Trophoblast cell (in vitro differentiated cells and primary cell): ENCODE data around the gene RGS8.

Experiments used
- DNase-seq, 2 donors: peaks; one replicate each; pipeline ENCODE4 v3.0.0-alpha.2; 2016
- H2AFZ ChIP-seq: 2 replicates; pipeline ENCODE4 v1.6.1; 2013; ENCODE audit warnings: low read length, moderate library complexity, mild to moderate bottlenecking; ENCODE audit not compliant: insufficient read depth, poor library complexity
- H2AK5ac ChIP-seq: 2 replicates; pipeline ENCODE4 v1.6.1; 2013; ENCODE audit warnings: mild to moderate bottlenecking, low read length
- H2BK120ac ChIP-seq: 2 replicates; pipeline ENCODE4 v1.6.1; 2013; ENCODE audit warnings: low read length, mild to moderate bottlenecking, moderate library complexity; ENCODE audit not compliant: insufficient read depth, poor library complexity
- H2BK12ac ChIP-seq: 2 replicates; pipeline ENCODE4 v1.6.1; 2013; ENCODE audit warnings: mild to moderate bottlenecking, low read length, moderate library complexity
- H2BK5ac ChIP-seq: 2 replicates; pipeline ENCODE4 v1.6.1; 2013; ENCODE audit warnings: low read length, low read depth, moderate library complexity, mild to moderate bottlenecking; ENCODE audit not compliant: poor library complexity
- H3K14ac ChIP-seq: 2 replicates; pipeline ENCODE4 v1.6.1; 2013; ENCODE audit warnings: mild to moderate bottlenecking, low read length
- H3K18ac ChIP-seq: 2 replicates; pipeline ENCODE4 v1.6.1; 2013; ENCODE audit warnings: mild to moderate bottlenecking, low read length
- H3K23ac ChIP-seq: 2 replicates; pipeline ENCODE4 v1.6.1; 2013; ENCODE audit warnings: low read length
- H3K27ac ChIP-seq: 2 replicates; pipeline ENCODE4 v1.5.1; 2013; ENCODE audit warnings: low read depth, mild to moderate bottlenecking, inconsistent platforms, low read length, moderate library complexity
- H3K27me3 ChIP-seq: 2 replicates; pipeline ENCODE4 v1.6.1; 2013; ENCODE audit warnings: inconsistent platforms, mild to moderate bottlenecking, low read length, moderate library complexity; ENCODE audit not compliant: insufficient read depth
- H3K36me3 ChIP-seq, 2 experiments: 1 replicate in 1 of 2; 2 replicates in 1 of 2; pipeline ENCODE4 v1.6.1; 2013; ENCODE audit warnings: low read length in 2 of 2, mild to moderate bottlenecking in 2 of 2, moderate library complexity in 1 of 2; ENCODE audit not compliant: insufficient read depth in 2 of 2, control insufficient read depth in 1 of 2
- H3K4ac ChIP-seq: 2 replicates; pipeline ENCODE4 v1.6.1; 2013; ENCODE audit warnings: low read depth, mild to moderate bottlenecking, low read length, moderate library complexity
- H3K4me1 ChIP-seq, 2 experiments: 1 replicate in 1 of 2; 2 replicates in 1 of 2; pipeline ENCODE4 v1.6.1; 2013; ENCODE audit warnings: low read length in 2 of 2, mild to moderate bottlenecking in 2 of 2, moderate library complexity in 1 of 2; ENCODE audit not compliant: insufficient read depth in 2 of 2, control insufficient read depth in 1 of 2
- H3K4me2 ChIP-seq: 2 replicates; pipeline ENCODE4 v1.6.1; 2013; ENCODE audit warnings: inconsistent platforms, mild to moderate bottlenecking, low read length, moderate library complexity
- H3K4me3 ChIP-seq: 2 replicates; pipeline ENCODE4 v1.5.1; 2013; ENCODE audit warnings: mild to moderate bottlenecking, low read depth, low read length, inconsistent platforms
- H3K79me1 ChIP-seq: one replicate; pipeline ENCODE4 v1.6.1; 2013; ENCODE audit warnings: low read length
- H3K79me2 ChIP-seq: 2 replicates; pipeline ENCODE4 v1.6.1; 2013; ENCODE audit warnings: low read length, mild to moderate bottlenecking; ENCODE audit not compliant: control insufficient read depth, insufficient read depth, poor library complexity
- H3K9ac ChIP-seq: 2 replicates; pipeline ENCODE4 v1.6.1; 2013; ENCODE audit warnings: mild to moderate bottlenecking, low read length
- H3K9me3 ChIP-seq: 2 replicates; pipeline ENCODE4 v1.6.1; 2013; ENCODE audit warnings: low read depth, mild to moderate bottlenecking, control low read depth, inconsistent platforms, low read length; ENCODE audit not compliant: insufficient read depth
- H4K12ac ChIP-seq: 2 replicates; pipeline ENCODE4 v1.6.1; 2013; ENCODE audit warnings: low read depth, mild to moderate bottlenecking, low read length, moderate library complexity
- H4K8ac ChIP-seq: 2 replicates; pipeline ENCODE4 v1.6.1; 2013; ENCODE audit warnings: low read depth, mild to moderate bottlenecking, low read length, moderate library complexity
- H4K91ac ChIP-seq: one replicate; pipeline ENCODE4 v1.6.1; 2013; ENCODE audit warnings: low read depth, mild to moderate bottlenecking, low read length, moderate library complexity
- WGBS: extraction: QIAGEN DNeasy Blood & Tissue Kit; methylation state at CpG from one replicate; pipeline ENCODE4 v1.1.7; 2013; ENCODE audit warnings: missing lambda C conversion rate; ENCODE audit not compliant: insufficient read length, insufficient coverage; ENCODE audit errors: extremely low coverage; 5-methylcytosine and 5-hydroxymethylcytosine counted together

Gene RGS8

DNA sequence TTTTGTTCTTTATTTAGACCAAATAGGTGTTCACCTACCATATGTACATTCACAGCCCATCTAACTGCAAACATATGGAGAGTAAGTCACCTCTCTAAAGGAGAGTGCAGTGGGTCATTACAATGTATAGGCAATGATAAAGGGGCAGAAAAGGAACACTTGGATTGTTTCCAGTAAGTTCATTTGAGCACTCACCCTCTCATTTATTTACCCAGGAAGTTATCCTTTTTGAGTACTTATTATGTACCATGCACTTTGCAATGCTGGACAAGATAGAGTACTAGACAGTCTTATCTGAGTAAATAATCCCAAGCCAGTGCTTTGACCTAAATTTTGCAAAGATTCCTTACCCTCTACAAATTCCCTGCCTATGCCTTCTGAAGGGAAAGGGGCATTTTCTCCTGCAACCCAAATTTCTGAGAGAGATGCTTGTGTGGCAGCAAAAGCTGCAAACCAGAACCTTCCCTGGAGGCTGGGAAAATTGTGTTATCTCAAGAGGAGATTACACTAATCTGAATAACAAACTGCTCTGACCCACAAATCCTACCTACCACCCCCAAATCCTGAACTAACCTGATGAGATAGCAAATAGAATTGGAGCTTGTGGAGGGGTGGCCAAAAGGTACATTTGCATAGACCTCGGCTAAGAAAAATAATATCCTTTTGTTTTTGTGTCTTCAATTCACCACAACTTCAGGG is 18.6 kb upstream of the RGS8 start:
- no peak for DNase-seq
- H2AK5ac ChIP-seq: no peak overlapping the region
- H3K18ac ChIP-seq: no peak overlapping the region
- H3K79me2 ChIP-seq: no peaks in the 10 kb centered on the region
- no peak overlapping the region for H4K12ac ChIP-seq
- H3K23ac ChIP-seq: no peak overlapping the region
- H3K4me2 ChIP-seq: no peak overlapping the region
- no peak overlapping the region for H2BK5ac ChIP-seq
- no peak overlapping the region for H2BK12ac ChIP-seq
- H3K4ac ChIP-seq: no peak overlapping the region
- no peak overlapping the region for H2AFZ ChIP-seq
- no CpG with 5 or more reads among the region's 1 CpG for WGBS
- peaks cover 0 to 7% of the 10 kb centered on the region in 2 experiments for H3K4me1 ChIP-seq
- no peak overlapping the region for H3K9ac ChIP-seq
- H3K4me3 ChIP-seq: no peak overlapping the region
- H3K36me3 ChIP-seq: no peaks in the 10 kb centered on the region
- no peaks in the 10 kb centered on the region for H3K9me3 ChIP-seq
- no peak overlapping the region for H4K8ac ChIP-seq
- no peak overlapping the region for H3K14ac ChIP-seq
- no peak overlapping the region for H3K27ac ChIP-seq
- H3K79me1 ChIP-seq: no peaks in the 10 kb centered on the region
- H2BK120ac ChIP-seq: no peak overlapping the region
- no peaks in the 10 kb centered on the region for H3K27me3 ChIP-seq
- H4K91ac ChIP-seq: no peak overlapping the region

DNA sequence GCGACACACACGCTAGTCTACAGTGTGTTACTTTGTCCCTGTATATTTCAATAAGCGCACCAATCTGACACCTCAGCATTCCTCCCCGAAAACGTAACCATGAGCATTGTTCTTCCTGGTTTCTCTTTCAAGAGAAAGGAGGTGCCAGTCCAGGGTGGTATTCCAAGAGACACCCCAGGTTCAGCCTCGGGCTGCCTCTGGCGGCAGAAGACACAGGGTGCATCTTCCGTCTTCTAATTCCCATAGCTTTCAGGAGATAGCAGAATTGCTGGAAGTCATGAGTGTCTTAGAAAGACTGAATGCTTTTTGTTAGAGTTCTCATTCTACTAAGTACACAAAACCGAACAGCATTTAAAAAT is 15.9 kb upstream of the RGS8 start:
- Histone ChIP-seq H2BK12ac (no peak overlapping the region), H3K27me3 (no peaks in the 10 kb centered on the region), H3K23ac (no peak overlapping the region), H3K27ac (no peak overlapping the region), H2AK5ac (no peak overlapping the region), H3K14ac (no peak overlapping the region), H3K79me1 (no peaks in the 10 kb centered on the region), H3K4me2 (peak overlapping the region; percentile 33), H3K9me3 (no peaks in the 10 kb centered on the region), H3K79me2 (no peaks in the 10 kb centered on the region), H3K4me3 (no peak overlapping the region), H2BK120ac (no peak overlapping the region), H3K36me3 (no peaks in the 10 kb centered on the region), H3K4me1 (peaks cover 0 to 11% of the 10 kb centered on the region in 2 experiments), H2BK5ac (no peak overlapping the region), H4K91ac (no peak overlapping the region), H3K9ac (no peak overlapping the region), H3K4ac (no peak overlapping the region), H3K18ac (no peak overlapping the region), H4K12ac (no peak overlapping the region), H2AFZ (peak overlapping the region; percentile 47), H4K8ac (no peak overlapping the region)
- WGBS: no CpG with 5 or more reads among the region's 9 CpGs
- no peak for DNase-seq

DNA sequence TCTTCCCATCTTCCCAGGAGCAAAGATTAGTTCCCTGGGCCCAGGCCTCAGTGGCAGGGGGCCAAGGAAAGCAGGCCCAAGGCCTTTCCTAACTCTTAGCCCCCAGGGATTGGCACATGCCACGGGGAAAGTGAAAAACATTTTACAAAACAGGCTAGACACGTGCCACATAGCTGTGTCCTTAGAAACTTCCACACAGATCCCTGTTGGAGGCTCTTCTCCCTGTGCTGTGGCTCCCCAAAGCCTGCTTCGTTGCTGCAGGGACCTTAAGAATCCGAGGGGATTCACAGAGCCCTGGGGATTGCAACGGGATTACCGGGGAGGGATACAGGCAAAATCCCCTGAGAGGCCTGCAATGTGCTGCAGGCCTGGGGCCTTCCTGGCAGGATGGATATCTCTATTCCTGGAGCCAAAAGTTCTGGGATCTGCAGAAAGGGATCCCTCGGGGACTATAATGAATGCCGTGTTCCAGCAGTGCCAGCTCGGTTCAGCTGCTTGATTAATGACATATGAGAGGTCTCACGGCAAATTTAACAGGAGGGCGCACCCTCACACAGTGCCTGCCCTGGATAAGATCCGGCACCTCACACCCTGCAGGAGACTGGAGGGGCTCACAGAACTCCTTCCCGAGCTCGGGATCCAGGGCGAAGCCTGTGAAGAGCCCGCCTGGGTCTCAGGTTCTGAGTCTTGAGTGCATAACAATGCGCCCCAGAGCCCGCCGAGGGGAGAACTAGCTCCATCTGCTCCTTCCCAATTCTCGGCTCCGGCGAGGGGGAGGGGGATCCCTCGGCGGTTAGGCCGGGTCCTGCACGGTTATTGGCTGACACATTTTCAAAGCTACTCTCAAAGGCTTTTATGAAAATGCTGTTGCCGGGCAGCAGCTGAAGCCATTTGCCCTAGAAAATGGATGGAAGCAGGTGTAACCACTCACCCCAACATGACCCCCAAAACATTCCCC is 15.3 kb upstream of the RGS8 start:
- H3K79me2 ChIP-seq: no peaks in the 10 kb centered on the region
- H2BK5ac ChIP-seq: no peak overlapping the region
- H3K18ac ChIP-seq: no peak overlapping the region
- H3K23ac ChIP-seq: no peak overlapping the region
- no peak overlapping the region for H2BK12ac ChIP-seq
- H3K4me2 ChIP-seq: peak overlapping the region; percentile 33
- peak overlapping the region; percentile 30 for H4K8ac ChIP-seq
- no peak overlapping the region for H4K12ac ChIP-seq
- no peaks in the 10 kb centered on the region for H3K79me1 ChIP-seq
- H3K27me3 ChIP-seq: no peaks in the 10 kb centered on the region
- H2AK5ac ChIP-seq: no peak overlapping the region
- no CpG with 5 or more reads among the region's 27 CpGs for WGBS
- no peaks in the 10 kb centered on the region for H3K9me3 ChIP-seq
- DNase-seq: no peak
- H3K4ac ChIP-seq: no peak overlapping the region
- H4K91ac ChIP-seq: no peak overlapping the region
- H3K4me3 ChIP-seq: no peak overlapping the region
- H3K14ac ChIP-seq: no peak overlapping the region
- H2AFZ ChIP-seq: peak overlapping the region; percentile 47
- peak overlapping the region; percentile 9 for H3K9ac ChIP-seq
- no peak overlapping the region for H2BK120ac ChIP-seq
- H3K4me1 ChIP-seq: peaks cover 0 to 11% of the 10 kb centered on the region in 2 experiments
- no peaks in the 10 kb centered on the region for H3K36me3 ChIP-seq
- H3K27ac ChIP-seq: no peak overlapping the region

DNA sequence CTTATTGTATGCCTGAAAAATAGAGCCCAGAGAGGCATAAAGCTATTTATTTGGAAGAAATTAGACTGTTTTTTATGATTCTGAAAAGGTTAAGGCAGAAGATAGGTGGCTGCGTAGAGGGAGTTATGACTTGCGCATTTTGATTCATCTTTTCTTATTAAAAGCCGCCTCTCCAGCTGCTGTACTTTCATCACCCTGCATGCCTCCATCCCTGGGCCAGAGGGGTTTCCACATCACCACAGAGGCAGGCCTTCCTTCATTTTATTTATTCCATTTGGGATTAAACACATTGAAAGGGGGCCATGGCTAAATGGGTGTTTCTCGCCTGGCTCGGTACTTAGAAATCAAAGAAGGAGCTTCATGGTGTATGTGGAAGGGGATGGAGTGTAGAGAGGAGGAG is 14.6 kb upstream of the RGS8 start:
- DNase-seq: no peak
- Histone ChIP-seq H3K23ac (no peak overlapping the region), H2AK5ac (no peak overlapping the region), H3K79me2 (no peaks in the 10 kb centered on the region), H4K91ac (no peak overlapping the region), H3K14ac (no peak overlapping the region), H2AFZ (no peak overlapping the region), H3K36me3 (no peaks in the 10 kb centered on the region), H4K8ac (no peak overlapping the region), H3K4me3 (no peak overlapping the region), H3K9ac (no peak overlapping the region), H3K27ac (no peak overlapping the region), H3K9me3 (no peaks in the 10 kb centered on the region), H3K27me3 (no peaks in the 10 kb centered on the region), H3K18ac (no peak overlapping the region), H3K4ac (no peak overlapping the region), H3K4me1 (peaks cover 0 to 11% of the 10 kb centered on the region in 2 experiments), H4K12ac (no peak overlapping the region), H2BK12ac (no peak overlapping the region), H3K79me1 (no peaks in the 10 kb centered on the region), H2BK120ac (no peak overlapping the region), H2BK5ac (no peak overlapping the region), H3K4me2 (no peak overlapping the region)
- WGBS: no CpG with 5 or more reads among the region's 5 CpGs
